Stimulated activated CD4-positive, alpha-beta T cell treated with anti-CD3 and anti-CD28 coated beads, TNF-alpha, amount 100 ng/mL, for 48 hours (primary cell): ENCODE results near the gene ASTN1.

ENCODE experiments used
- DNase-seq, 3 donors: peaks; one replicate each; pipeline ENCODE4 v3.0.0-alpha.2; 2020; ENCODE audit warnings: low read depth in 3 of 3

ASTN1 gene

DNA sequence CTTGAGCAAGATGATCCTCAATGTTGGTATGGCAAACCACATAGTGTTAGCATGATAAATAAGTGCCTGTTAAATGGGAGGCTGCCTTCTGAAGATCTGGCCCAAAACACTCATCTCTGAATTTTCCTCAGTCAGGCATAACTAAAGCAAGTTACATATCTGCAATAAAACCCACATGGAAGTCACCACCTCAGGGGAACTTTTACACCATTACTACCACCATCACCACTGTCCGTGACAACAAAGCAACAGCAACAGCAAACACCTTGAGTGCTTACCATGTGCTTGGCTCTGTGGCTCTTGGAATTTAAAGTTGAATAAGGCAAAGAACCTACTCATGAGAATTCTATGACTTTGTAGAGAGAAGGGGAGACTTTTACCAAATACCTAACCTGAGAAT is 233.0 kb downstream of the ASTN1 start:
- DNase-seq = no peak

DNA sequence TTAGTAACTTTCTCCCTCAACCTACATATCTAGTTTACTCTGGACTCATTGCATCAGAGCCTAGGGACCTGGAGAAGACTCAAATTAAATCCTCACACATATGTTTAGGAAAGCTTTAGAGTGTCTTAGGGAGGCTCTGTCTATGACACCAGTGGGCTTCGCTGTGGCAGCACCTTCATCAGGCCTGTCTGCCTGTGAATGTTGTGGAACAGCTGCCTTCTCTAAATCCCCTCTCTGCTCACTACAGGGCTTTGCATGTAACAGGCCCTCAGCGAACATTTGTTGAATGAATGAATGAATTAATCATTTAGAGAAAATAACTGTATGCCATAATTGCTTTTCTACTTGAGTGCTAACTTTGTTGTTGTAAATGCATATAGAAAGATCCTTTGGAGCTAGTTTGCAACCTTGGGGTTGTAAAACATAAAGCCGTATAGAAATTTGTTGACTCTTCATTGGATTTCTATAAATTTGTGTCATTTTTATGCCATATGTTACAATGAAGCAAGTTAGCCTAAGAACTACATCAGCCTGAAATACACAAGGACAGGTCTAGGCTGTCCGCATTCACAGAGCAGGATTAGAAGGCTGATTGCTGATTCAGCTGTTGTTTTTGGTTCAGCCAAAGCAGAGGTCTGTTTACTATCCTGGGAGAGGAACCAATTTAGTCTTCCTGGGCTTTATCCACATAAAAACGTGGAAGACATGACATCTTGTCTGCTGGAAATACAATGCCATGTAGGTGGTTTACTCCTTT is 238.0 kb downstream of the ASTN1 start:
- no peak for DNase-seq

- no peak for DNase-seq
Measured at GRCh38 chr1:176925223-176925622, 239.3 kb downstream of the ASTN1 start.

GRCh38 chr1:176923283-176923682 is 241.2 kb downstream of the ASTN1 start:
- no peak for DNase-seq

- no peak for DNase-seq
Measured at GRCh38 chr1:176919386-176920378, 244.8 kb downstream of the ASTN1 start.

GRCh38 chr1:176905648-176906047 is 258.9 kb downstream of the ASTN1 start:
- DNase-seq = no peak

GRCh38 chr1:176904057-176904751 is 260.3 kb downstream of the ASTN1 start:
- DNase-seq = no peak

- no peak for DNase-seq
Measured at GRCh38 chr1:176903474-176903873, 261.0 kb downstream of the ASTN1 start.

DNA sequence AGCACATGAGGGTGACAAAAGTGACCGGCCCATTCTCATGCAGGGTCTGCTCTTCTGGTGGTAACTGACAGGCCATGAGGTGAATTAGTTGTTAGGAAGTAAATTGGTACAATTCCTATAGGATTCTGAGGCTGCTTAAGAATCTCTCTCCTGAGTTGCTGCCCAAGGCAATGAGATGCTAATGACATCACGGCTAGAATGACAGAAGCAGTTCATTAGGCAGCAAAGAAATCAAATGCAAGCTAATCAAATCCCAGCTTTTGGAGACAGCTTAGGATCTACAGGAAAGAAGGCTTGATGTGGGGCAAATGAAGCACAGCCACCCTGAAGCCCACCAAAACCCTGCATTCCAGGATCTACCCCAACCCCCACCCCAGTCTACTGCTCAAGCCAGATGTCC is 265.2 kb downstream of the ASTN1 start:
- no peak for DNase-seq

- peak; percentile 6 to 32 (median 16) for DNase-seq
Measured at GRCh38 chr1:176897350-176898236, 266.9 kb downstream of the ASTN1 start.

- no peak for DNase-seq
Measured at GRCh38 chr1:176896216-176896615, 268.3 kb downstream of the ASTN1 start.

DNA sequence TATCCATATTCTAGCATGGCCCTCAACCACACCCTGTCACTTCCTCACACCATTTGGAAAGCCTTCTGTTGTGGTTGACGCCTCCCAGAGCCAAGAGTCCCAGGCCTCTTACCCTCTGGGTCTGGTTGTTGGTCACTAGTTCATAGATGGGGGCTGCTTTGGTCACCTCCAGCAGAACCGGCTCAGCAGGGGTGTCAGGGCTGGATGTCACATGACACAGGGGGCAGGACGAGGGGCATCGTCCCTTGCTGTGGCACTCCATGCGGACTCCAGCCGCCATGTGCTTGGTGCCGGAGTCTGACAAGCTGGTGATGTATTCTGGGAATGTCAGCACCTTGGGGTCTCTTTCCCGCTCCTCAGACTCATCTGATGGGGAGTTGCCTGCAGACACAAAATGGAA is 270.1 kb downstream of the ASTN1 start:
- DNase-seq = no peak

- no peak for DNase-seq
Measured at GRCh38 chr1:176893625-176894352, 270.7 kb downstream of the ASTN1 start.

GRCh38 chr1:176888471-176889032 is 276.0 kb downstream of the ASTN1 start:
- DNase-seq = no peak

GRCh38 chr1:176885751-176886150 is 278.8 kb downstream of the ASTN1 start:
- no peak for DNase-seq

DNA sequence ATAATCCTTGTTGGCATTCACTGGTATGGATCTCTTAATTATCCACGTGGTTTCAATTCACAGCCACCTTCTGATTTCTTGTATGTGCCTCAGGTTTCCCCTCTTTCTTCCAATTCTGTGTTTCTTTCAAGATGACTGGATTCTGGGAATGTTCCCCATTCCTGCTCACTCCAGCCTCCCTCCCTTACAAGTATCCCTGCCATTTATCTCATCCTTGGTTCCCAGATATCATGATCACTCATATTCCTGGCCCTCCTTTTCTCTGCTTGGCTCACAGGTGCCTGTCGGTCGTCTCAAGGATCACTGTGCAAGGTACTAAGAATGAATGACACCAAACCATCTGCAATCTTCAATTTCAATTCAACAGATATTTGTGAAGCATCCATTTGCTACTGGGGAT is 279.2 kb downstream of the ASTN1 start:
- no peak for DNase-seq

DNA sequence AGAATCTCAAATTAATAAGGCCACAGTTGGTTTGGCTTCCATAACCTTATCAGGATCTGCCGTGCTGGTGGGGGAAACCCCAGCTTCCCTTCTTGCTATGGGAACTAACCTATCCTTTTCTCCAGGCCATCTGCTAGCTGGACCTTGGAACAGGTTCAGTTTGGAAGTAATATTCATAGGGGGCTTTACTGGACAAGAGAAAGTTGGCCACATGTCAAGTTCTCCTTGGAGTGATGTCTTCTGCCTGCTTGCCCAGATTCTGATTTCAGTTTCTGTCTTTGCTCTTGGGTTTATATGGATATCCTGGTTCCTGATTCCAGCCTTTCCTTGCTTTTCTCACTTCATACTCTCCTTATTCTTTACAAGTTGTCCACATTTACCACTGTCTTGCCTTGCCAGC is 279.6 kb downstream of the ASTN1 start:
- DNase-seq = no peak

DNA sequence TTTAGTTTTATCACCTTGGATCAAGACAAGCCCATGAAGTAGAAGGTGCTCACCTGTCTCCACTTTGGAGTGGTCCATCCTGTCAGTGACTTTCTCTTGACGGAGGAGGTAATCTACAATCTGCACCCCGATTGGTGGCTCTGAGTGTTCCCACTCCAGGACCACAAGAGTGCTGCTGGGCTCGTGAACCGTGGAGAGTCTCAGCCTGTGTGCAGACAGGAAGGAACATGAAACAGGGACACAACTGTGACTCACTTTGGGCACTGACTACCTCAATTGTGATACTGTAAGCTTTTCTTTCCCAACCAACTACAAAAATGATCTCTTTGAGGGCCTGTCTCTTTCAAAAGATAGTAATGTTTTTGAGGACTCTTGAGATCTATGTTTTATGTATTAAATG is 280.2 kb downstream of the ASTN1 start:
- no peak for DNase-seq

DNA sequence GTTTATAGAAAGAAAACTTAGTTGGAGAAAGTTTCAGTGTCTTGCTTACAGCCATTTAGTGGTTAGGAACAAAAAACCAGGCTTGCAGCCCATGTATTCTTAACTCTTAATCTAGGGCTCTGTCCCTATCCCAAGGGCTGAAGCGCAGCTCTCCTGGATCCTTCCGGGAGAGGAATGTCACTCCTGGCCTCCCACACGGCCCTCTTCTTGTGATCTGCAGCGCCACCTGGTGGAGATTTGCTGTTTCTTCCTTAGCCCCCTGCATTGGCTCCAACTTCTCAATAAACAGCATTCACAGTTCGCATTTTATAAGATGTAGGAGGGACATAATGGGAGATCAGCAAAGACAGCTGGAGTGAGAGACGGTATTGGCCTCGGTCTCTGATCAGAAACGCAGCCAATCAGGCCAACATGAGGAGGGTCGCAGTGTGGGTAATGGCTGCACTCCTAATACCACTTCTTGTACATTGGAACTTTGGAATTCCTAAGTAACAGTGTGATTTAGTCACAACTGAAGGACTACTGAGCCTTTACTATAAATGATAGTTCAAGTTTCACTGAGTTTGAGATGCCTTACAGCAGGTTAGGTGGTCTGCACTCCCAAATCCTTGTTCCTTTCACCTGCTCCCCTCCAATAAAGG is 283.4 kb downstream of the ASTN1 start:
- peak; percentile 1 to 40 (median 20) for DNase-seq
